Parathyroid adenoma (tissue), 2 donors: ENCODE measurements around the gene ACY1.

Experiments
- H2AFZ ChIP-seq: fragments of 300-600 bp; sonication (generic); one replicate; pipeline ENCODE4 v1.7.0; 2017; ENCODE audit warnings: antibody characterized with exemption, mild to moderate bottlenecking
- H3K27ac ChIP-seq: fragments of 300-600 bp; sonication (generic); one replicate; pipeline ENCODE4 v1.7.0; 2017
- H3K27me3 ChIP-seq: fragments of 300-600 bp; sonication (generic); one replicate; pipeline ENCODE4 v1.7.0; 2017; ENCODE audit warnings: low read length; ENCODE audit not compliant: control insufficient read depth, insufficient read depth
- H3K36me3 ChIP-seq: fragments of 300-600 bp; sonication (generic); one replicate; pipeline ENCODE4 v1.7.0; 2017; ENCODE audit warnings: low read length; ENCODE audit not compliant: control insufficient read depth, insufficient read depth
- H3K4me1 ChIP-seq: fragments of 300-600 bp; sonication (generic); one replicate; pipeline ENCODE4 v1.7.0; 2017; ENCODE audit warnings: control low read depth
- H3K4me2 ChIP-seq: fragments of 300-600 bp; sonication (generic); one replicate; pipeline ENCODE4 v1.7.0; 2017; ENCODE audit warnings: low read length
- H3K4me3 ChIP-seq: fragments of 300-600 bp; sonication (generic); one replicate; pipeline ENCODE4 v1.7.0; 2017; ENCODE audit warnings: low read depth, low read length
- H3K79me2 ChIP-seq: fragments of 300-600 bp; sonication (generic); one replicate; pipeline ENCODE4 v1.7.0; 2017; ENCODE audit warnings: control low read depth
- H3K9ac ChIP-seq: fragments of 300-600 bp; sonication (generic); one replicate; pipeline ENCODE4 v1.7.0; 2017; ENCODE audit warnings: mild to moderate bottlenecking
- H3K9me3 ChIP-seq: fragments of 300-600 bp; sonication (generic); one replicate; pipeline ENCODE4 v1.7.0; 2017; ENCODE audit warnings: low read length; ENCODE audit not compliant: control insufficient read depth
- CTCF ChIP-seq: fragments of 300-600 bp; sonication (generic); IDR thresholded peaks from one replicate; pipeline ENCODE4 v1.7.0; 2017; ENCODE audit warnings: antibody characterized with exemption, mild to moderate bottlenecking
- donor health status: primary hyperparathyroidism.

ACY1 gene

GRCh38 chr3:52028572-52028971 lies 45.2 kb downstream of the ACY1 start:
- no peaks in the 10 kb centered on the region for H3K4me1 ChIP-seq
- no peak for TF ChIP-seq CTCF
- no peaks in the 10 kb centered on the region for H3K79me2 ChIP-seq
- no peak overlapping the region for H2AFZ ChIP-seq
- no peak overlapping the region for H3K4me2 ChIP-seq
- no peaks in the 10 kb centered on the region for H3K36me3 ChIP-seq
- H3K4me3 ChIP-seq: no peak overlapping the region
- H3K27me3 ChIP-seq: no peaks in the 10 kb centered on the region
- no peaks in the 10 kb centered on the region for H3K9me3 ChIP-seq
- no peak overlapping the region for H3K27ac ChIP-seq
- no peak overlapping the region for H3K9ac ChIP-seq

GRCh38 chr3:52029053-52029452 lies 45.7 kb downstream of the ACY1 start:
- Histone ChIP-seq H3K27ac (no peak overlapping the region), H3K9ac (no peak overlapping the region), H3K4me2 (no peak overlapping the region), H3K9me3 (no peaks in the 10 kb centered on the region), H3K79me2 (no peaks in the 10 kb centered on the region), H3K36me3 (no peaks in the 10 kb centered on the region), H2AFZ (no peak overlapping the region), H3K4me3 (no peak overlapping the region), H3K4me1 (no peaks in the 10 kb centered on the region), H3K27me3 (no peaks in the 10 kb centered on the region)
- no peak for TF ChIP-seq CTCF

- no peak for TF ChIP-seq CTCF
- Histone ChIP-seq H3K4me3 (no peak overlapping the region), H3K27me3 (no peaks in the 10 kb centered on the region), H3K4me1 (no peaks in the 10 kb centered on the region), H3K9ac (no peak overlapping the region), H3K36me3 (no peaks in the 10 kb centered on the region), H3K4me2 (no peak overlapping the region), H3K9me3 (no peaks in the 10 kb centered on the region), H2AFZ (no peak overlapping the region), H3K27ac (no peak overlapping the region), H3K79me2 (no peaks in the 10 kb centered on the region)
Measured at GRCh38 chr3:52029535-52029934, 46.2 kb downstream of the ACY1 start.

- H3K4me1 ChIP-seq: no peaks in the 10 kb centered on the region
Measured at GRCh38 chr3:52030714-52031310, 47.5 kb downstream of the ACY1 start.

More at GRCh38 chr3:52030714-52031310, 47.5 kb downstream of the ACY1 start:
- no peaks in the 10 kb centered on the region for H3K9me3 ChIP-seq
- H3K27me3 ChIP-seq: no peaks in the 10 kb centered on the region
- no peak overlapping the region for H3K27ac ChIP-seq
- H3K4me3 ChIP-seq: no peak overlapping the region
- no peak for TF ChIP-seq CTCF
- no peaks in the 10 kb centered on the region for H3K36me3 ChIP-seq
- H3K4me2 ChIP-seq: no peak overlapping the region
- H3K9ac ChIP-seq: no peak overlapping the region
- H2AFZ ChIP-seq: no peak overlapping the region
- H3K79me2 ChIP-seq: no peaks in the 10 kb centered on the region
